Measurements from ENCODE around the gene C18orf32.
"Not testable (repeated sequence)": the region's sequence is repeated elsewhere in the genome, so short reads cannot be mapped to it uniquely, and the experiment has no call there.

The C18orf32 gene

GRCh38 chr18:49521216-49521835 is 34.3 kb upstream of the C18orf32 start:
- no peak for FAIRE-seq
- no peak for TF ChIP-seq PAX5 (IDR thresholded peaks at IDR 0.05; ENCODE audit: insufficient read depth, low read length, severe bottlenecking)
- no peak for TF ChIP-seq TAF1 (IDR thresholded peaks at IDR 0.05; ENCODE audit: low read depth, low read length)
- no peak for TF ChIP-seq POU2F2 (IDR thresholded peaks at IDR 0.05; ENCODE audit: low read depth, low read length)
- TF ChIP-seq POLR2AphosphoS5 (IDR thresholded peaks at IDR 0.05; ENCODE audit: low read depth, low read length): no peak
- TF ChIP-seq SPI1 (IDR thresholded peaks at IDR 0.05; ENCODE audit: low read depth, low read length): no peak

GRCh38 chr18:49520661-49521145 is 33.7 kb upstream of the C18orf32 start:
- no peak for FAIRE-seq
- TF ChIP-seq POLR2AphosphoS5 (IDR thresholded peaks at IDR 0.05; ENCODE audit: low read depth, low read length) (no peak), POLR2A (IDR thresholded peaks at IDR 0.05; ENCODE audit: low read depth, low read length) (no peak), TAF1 (IDR thresholded peaks at IDR 0.05; ENCODE audit: low read depth, low read length) (no peak), PAX5 (IDR thresholded peaks at IDR 0.05; ENCODE audit: insufficient read depth, low read length, severe bottlenecking) (no peak)
- no peak for DNase-seq (ENCODE audit: insufficient read length, low spot score)

More at GRCh38 chr18:49521216-49521835, 34.3 kb upstream of the C18orf32 start:
- DNase-seq (ENCODE audit: insufficient read length, low spot score): no peak

- no peak for TF ChIP-seq POU2F2 (IDR thresholded peaks at IDR 0.05; ENCODE audit: low read depth, low read length)
- TF ChIP-seq POLR2AphosphoS5 (IDR thresholded peaks at IDR 0.05; ENCODE audit: low read depth, low read length): no peak
- TF ChIP-seq TAF1 (IDR thresholded peaks at IDR 0.05; ENCODE audit: low read depth, low read length): no peak
- no peak for TF ChIP-seq PAX5 (IDR thresholded peaks at IDR 0.05; ENCODE audit: insufficient read depth, low read length, severe bottlenecking)
- no peak for TF ChIP-seq SPI1 (IDR thresholded peaks at IDR 0.05; ENCODE audit: low read depth, low read length)
- TF ChIP-seq POLR2A (IDR thresholded peaks at IDR 0.05; ENCODE audit: low read depth, low read length): no peak
- DNase-seq (ENCODE audit: insufficient read length, low spot score) (no peak), FAIRE-seq (no peak)
Measured at GRCh38 chr18:49519101-49519971, 32.3 kb upstream of the C18orf32 start.

- no peak for TF ChIP-seq TAF1 (IDR thresholded peaks at IDR 0.05; ENCODE audit: low read depth, low read length)
- TF ChIP-seq SPI1 (IDR thresholded peaks at IDR 0.05; ENCODE audit: low read depth, low read length): no peak
- no peak for TF ChIP-seq POLR2A (IDR thresholded peaks at IDR 0.05; ENCODE audit: low read depth, low read length)
- no peak for TF ChIP-seq POLR2AphosphoS5 (IDR thresholded peaks at IDR 0.05; ENCODE audit: low read depth, low read length)
- FAIRE-seq (no peak), DNase-seq (ENCODE audit: insufficient read length, low spot score) (no peak)
Measured at GRCh38 chr18:49517483-49517882, 30.4 kb upstream of the C18orf32 start.

- DNase-seq (ENCODE audit: insufficient read length, low spot score) (no peak), FAIRE-seq (no peak)
- TF ChIP-seq POU2F2 (IDR thresholded peaks at IDR 0.05; ENCODE audit: low read depth, low read length) (no peak), POLR2A (IDR thresholded peaks at IDR 0.05; ENCODE audit: low read depth, low read length) (no peak), SPI1 (IDR thresholded peaks at IDR 0.05; ENCODE audit: low read depth, low read length) (no peak), TAF1 (IDR thresholded peaks at IDR 0.05; ENCODE audit: low read depth, low read length) (no peak), POLR2AphosphoS5 (IDR thresholded peaks at IDR 0.05; ENCODE audit: low read depth, low read length) (no peak), PAX5 (IDR thresholded peaks at IDR 0.05; ENCODE audit: insufficient read depth, low read length, severe bottlenecking) (no peak)
Measured at GRCh38 chr18:49515516-49515915, 28.5 kb upstream of the C18orf32 start.

- not testable (repeated sequence) for DNase-seq (ENCODE audit: insufficient read length, low spot score); FAIRE-seq
Measured at GRCh38 chr18:49515003-49515402, 28.0 kb upstream of the C18orf32 start.

- FAIRE-seq: no peak
- no peak for TF ChIP-seq POU2F2 (IDR thresholded peaks at IDR 0.05; ENCODE audit: low read depth, low read length)
- no peak for DNase-seq (ENCODE audit: insufficient read length, low spot score)
Measured at GRCh38 chr18:49514577-49514976, 27.5 kb upstream of the C18orf32 start.

- not testable (repeated sequence) for FAIRE-seq; DNase-seq (ENCODE audit: insufficient read length, low spot score)
Measured at GRCh38 chr18:49512876-49513275, 25.8 kb upstream of the C18orf32 start.

- peak; percentile 88 for FAIRE-seq
Measured at GRCh38 chr18:49510393-49511115, 23.5 kb upstream of the C18orf32 start.

GRCh38 chr18:49506438-49506837 is 19.4 kb upstream of the C18orf32 start:
- DNase-seq (ENCODE audit: insufficient read length, low spot score); FAIRE-seq: not testable (repeated sequence)

More at GRCh38 chr18:49510393-49511115, 23.5 kb upstream of the C18orf32 start:
- DNase-seq (ENCODE audit: insufficient read length, low spot score): peak; percentile 39
- TF ChIP-seq POLR2AphosphoS5 (IDR thresholded peaks at IDR 0.05; ENCODE audit: low read depth, low read length) (no peak), POU2F2 (IDR thresholded peaks at IDR 0.05; ENCODE audit: low read depth, low read length) (no peak), PAX5 (IDR thresholded peaks at IDR 0.05; ENCODE audit: insufficient read depth, low read length, severe bottlenecking) (no peak), POLR2A (IDR thresholded peaks at IDR 0.05; ENCODE audit: low read depth, low read length) (no peak), TAF1 (IDR thresholded peaks at IDR 0.05; ENCODE audit: low read depth, low read length) (no peak), SPI1 (IDR thresholded peaks at IDR 0.05; ENCODE audit: low read depth, low read length) (no peak)
